HG02981 (cell line): ENCODE results near the gene DYNC1LI1.
"Not testable (repeated sequence)": the region's sequence is repeated elsewhere in the genome, so short reads cannot be mapped to it uniquely, and the experiment has no call there.

Experiments used
- ATAC-seq: cut with Tn5 transposase; IDR thresholded peaks from one replicate; pipeline ENCODE4 v1.9.1; 2021; ENCODE audit warnings: mild to moderate bottlenecking, moderate library complexity; ENCODE audit not compliant: unreplicated experiment

Gene DYNC1LI1

GRCh38 chr3:32584660-32585059 is 14.0 kb upstream of the DYNC1LI1 start:
- no peak for ATAC-seq

- no peak for ATAC-seq
These were observed 13.1 kb upstream of the DYNC1LI1 start for GRCh38 chr3:32583708-32584107.

GRCh38 chr3:32578669-32579068 is 8.0 kb upstream of the DYNC1LI1 start:
- ATAC-seq, result not testable (repeated sequence)

- ATAC-seq, result peak; percentile 93
These were observed 7.2 kb upstream of the DYNC1LI1 start for GRCh38 chr3:32577581-32578556.

GRCh38 chr3:32577174-32577573 is 6.5 kb upstream of the DYNC1LI1 start:
- no peak for ATAC-seq

GRCh38 chr3:32575451-32576113 is 4.9 kb upstream of the DYNC1LI1 start:
- ATAC-seq, result no peak

GRCh38 chr3:32571192-32571485 is 481 bp upstream of the DYNC1LI1 start:
- ATAC-seq, result peak; percentile 30

GRCh38 chr3:32569540-32570420 is 878 bp downstream of the DYNC1LI1 start:
- peak; percentile 40 for ATAC-seq

- ATAC-seq, result no peak
These were observed 1.7 kb downstream of the DYNC1LI1 start for GRCh38 chr3:32568953-32569352.

GRCh38 chr3:32564195-32564594 is 6.5 kb downstream of the DYNC1LI1 start:
- no peak for ATAC-seq

GRCh38 chr3:32562640-32563039 is 8.0 kb downstream of the DYNC1LI1 start:
- no peak for ATAC-seq

GRCh38 chr3:32557640-32558352 is 12.9 kb downstream of the DYNC1LI1 start:
- ATAC-seq, result no peak

- no peak for ATAC-seq
These were observed 14.3 kb downstream of the DYNC1LI1 start for GRCh38 chr3:32556332-32556731.

GRCh38 chr3:32553973-32554372 is 16.7 kb downstream of the DYNC1LI1 start:
- ATAC-seq, result no peak

GRCh38 chr3:32553459-32553858 is 17.2 kb downstream of the DYNC1LI1 start:
- no peak for ATAC-seq

- ATAC-seq, result no peak
These were observed 18.6 kb downstream of the DYNC1LI1 start for GRCh38 chr3:32552013-32552412.

- ATAC-seq, result no peak
These were observed 19.2 kb downstream of the DYNC1LI1 start for GRCh38 chr3:32551496-32551895.

GRCh38 chr3:32551087-32551486 is 19.6 kb downstream of the DYNC1LI1 start:
- ATAC-seq, result no peak

GRCh38 chr3:32545305-32545704 is 25.4 kb downstream of the DYNC1LI1 start:
- no peak for ATAC-seq

- ATAC-seq, result no peak
These were observed 25.8 kb downstream of the DYNC1LI1 start for GRCh38 chr3:32544894-32545293.

GRCh38 chr3:32542807-32543206 is 27.9 kb downstream of the DYNC1LI1 start:
- ATAC-seq, result no peak
